Thyroid gland (tissue), 4 donors: Measurements from ENCODE around the gene FREY1. TPM values are rescaled to one million over a fixed set of nuclear protein-coding genes. Genes with fewer than 3 reads are reported as not detected.

Source experiments
- DNase-seq, 2 donors: peaks; one replicate each; pipeline ENCODE4 v3.0.0-alpha.2; 2019
- H3K27ac ChIP-seq, 3 donors: fragments of 200-600 bp; sonication (generic); 1 replicate in 2 of 3; 2 replicates in 1 of 3; pipeline ENCODE4 v1.5.1; 2016 to 2019; ENCODE audit warnings: mild to moderate bottlenecking in 1 of 3, moderate library complexity in 1 of 3
- H3K27me3 ChIP-seq: fragments of 200-600 bp; sonication (generic); one replicate; pipeline ENCODE4 v1.5.1; 2019
- H3K36me3 ChIP-seq, 2 donors: fragments of 200-600 bp; sonication (generic); one replicate each; pipeline ENCODE4 v1.5.1; 2016 to 2019
- H3K4me1 ChIP-seq, 2 donors: fragments of 200-600 bp; sonication (generic); one replicate each; pipeline ENCODE4 v1.5.1; 2017 to 2019
- H3K4me3 ChIP-seq, 3 donors: fragments of 200-600 bp; sonication (generic); replicated peaks in 1 of 3; 1 replicate in 2 of 3; 2 replicates in 1 of 3; pipeline ENCODE4 v1.5.1; 2016; ENCODE audit warnings: mild to moderate bottlenecking in 1 of 3
- H3K9me3 ChIP-seq: fragments of 200-600 bp; sonication (generic); one replicate; pipeline ENCODE4 v1.5.1; 2017
- POLR2A ChIP-seq, 2 donors: fragments of 450-650 bp; IDR thresholded peaks; one replicate each; pipeline ENCODE4 v1.6.1; 2017; ENCODE audit warnings: antibody characterized with exemption in 2 of 2, mild to moderate bottlenecking in 2 of 2, moderate library complexity in 1 of 2
- WGBS, 2 donors: methylation state at CpG; one replicate each; pipeline ENCODE4 v1.1.5; 2017; 5-methylcytosine and 5-hydroxymethylcytosine counted together
- intact Hi-C: fragments of 100-400 bp; cut with DNase I; formaldehyde crosslinking; loops from one replicate; pipeline ENCODE4 v1.15.1; 2023
- total RNA-seq, 4 donors: library from RNA; depleted of rRNA; stranded (reverse); fragments of >200 nt; gene quantifications; one replicate each; pipeline ENCODE4 v1.2.3, GENCODE V29; 2016
- TF ChIP-seq, protein P1 (sequence below), 6 experiments: fragments of 200-600 bp in 3 of 6; fragments of 450-650 bp in 3 of 6; sonication (generic) in 3 of 6; IDR thresholded peaks; one replicate each; pipeline ENCODE4 v1.5.1; 2016 to 2019; ENCODE audit warnings: antibody characterized with exemption in 6 of 6, mild to moderate bottlenecking in 2 of 6, inconsistent platforms in 1 of 6, moderate library complexity in 1 of 6

Gene FREY1
- total RNA-seq, 4 donors from 2014 or later: 1.8 to 2.6 TPM; not detected in 2

DNA sequence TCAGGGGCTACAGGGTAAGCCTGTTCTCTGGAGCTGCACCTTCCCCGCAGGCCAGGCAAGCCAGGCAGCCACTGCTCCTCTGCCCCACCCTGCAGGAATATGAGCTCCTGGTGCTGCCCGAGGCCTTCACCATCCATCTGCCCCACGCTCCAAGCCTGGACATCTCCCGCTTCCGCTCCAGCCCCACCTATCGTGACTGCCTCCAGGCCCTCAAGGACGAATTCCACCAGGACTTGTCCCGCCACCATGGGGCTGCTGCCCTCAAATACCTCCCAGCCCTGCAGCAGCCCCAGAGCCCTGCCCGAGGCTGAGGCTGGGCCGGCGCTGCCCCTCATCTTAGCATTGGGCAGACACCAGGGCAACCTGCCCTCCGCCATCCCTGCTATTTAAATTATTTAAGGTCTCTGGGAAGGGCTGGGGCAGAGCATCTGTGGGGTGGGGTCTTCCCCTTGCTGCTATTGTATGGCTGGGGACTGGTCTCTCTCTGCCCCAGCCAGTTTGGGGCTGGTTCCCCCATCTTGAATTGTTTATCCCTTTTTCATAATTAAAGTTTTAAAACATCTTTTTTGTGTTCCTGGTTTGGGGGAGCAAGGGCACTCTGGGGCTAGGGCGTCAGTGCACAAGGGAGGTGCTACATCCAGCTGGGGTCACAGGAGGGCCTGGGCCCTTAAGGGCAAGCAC, 21.6 kb upstream of the FREY1 start:
- Histone ChIP-seq H3K36me3 (peaks cover 7 to 9% of the 10 kb centered on the region in 2 donors), H3K4me1 (peaks cover 6 to 15% of the 10 kb centered on the region in 2 donors), H3K9me3 (no peaks in the 10 kb centered on the region), H3K27me3 (no peaks in the 10 kb centered on the region), H3K4me3 (no peak overlapping the region), H3K27ac (no peak overlapping the region)
- intact Hi-C loops: no loop called here
- no peak for TF ChIP-seq POLR2A (IDR thresholded peaks at IDR 0.05)
- TF ChIP-seq, protein P1, sequence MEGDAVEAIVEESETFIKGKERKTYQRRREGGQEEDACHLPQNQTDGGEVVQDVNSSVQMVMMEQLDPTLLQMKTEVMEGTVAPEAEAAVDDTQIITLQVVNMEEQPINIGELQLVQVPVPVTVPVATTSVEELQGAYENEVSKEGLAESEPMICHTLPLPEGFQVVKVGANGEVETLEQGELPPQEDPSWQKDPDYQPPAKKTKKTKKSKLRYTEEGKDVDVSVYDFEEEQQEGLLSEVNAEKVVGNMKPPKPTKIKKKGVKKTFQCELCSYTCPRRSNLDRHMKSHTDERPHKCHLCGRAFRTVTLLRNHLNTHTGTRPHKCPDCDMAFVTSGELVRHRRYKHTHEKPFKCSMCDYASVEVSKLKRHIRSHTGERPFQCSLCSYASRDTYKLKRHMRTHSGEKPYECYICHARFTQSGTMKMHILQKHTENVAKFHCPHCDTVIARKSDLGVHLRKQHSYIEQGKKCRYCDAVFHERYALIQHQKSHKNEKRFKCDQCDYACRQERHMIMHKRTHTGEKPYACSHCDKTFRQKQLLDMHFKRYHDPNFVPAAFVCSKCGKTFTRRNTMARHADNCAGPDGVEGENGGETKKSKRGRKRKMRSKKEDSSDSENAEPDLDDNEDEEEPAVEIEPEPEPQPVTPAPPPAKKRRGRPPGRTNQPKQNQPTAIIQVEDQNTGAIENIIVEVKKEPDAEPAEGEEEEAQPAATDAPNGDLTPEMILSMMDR (IDR thresholded peaks at IDR 0.05): no peak
- no peak for DNase-seq
- 91 to 94% methylated on average over 9 to 11 of the region's 13 CpGs for WGBS, 2 donors

DNA sequence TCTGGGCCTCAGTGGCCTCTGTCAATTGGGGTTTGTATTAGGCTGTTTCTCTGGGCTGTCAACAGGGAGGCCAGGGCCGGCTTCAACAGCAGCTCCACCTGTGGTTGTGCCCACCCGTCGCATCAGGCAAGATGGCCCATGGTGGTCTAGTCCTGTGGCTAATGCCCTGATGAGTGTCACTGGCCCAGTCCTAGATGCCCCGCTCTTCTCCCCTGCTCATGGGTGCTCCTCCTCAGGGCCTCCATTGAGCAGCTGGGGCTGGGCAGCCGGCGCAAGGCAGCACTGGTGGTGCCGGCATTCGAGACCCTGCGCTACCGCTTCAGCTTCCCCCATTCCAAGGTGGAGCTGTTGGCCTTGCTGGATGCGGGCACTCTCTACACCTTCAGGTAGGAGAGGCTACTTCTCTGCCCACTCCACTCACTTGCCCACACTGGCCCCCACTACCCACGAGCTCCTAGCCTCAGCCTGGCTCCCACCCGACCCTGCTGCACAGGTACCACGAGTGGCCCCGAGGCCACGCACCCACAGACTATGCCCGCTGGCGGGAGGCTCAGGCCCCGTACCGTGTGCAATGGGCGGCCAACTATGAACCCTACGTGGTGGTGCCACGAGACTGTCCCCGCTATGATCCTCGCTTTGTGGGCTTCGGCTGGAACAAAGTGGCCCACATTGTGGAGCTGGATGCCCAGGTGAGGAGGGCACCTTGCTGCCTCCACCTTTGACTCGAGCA, 20.8 kb upstream of the FREY1 start:
- WGBS, 2 donors: 91 to 96% methylated on average over 23 to 26 of the region's 27 CpGs
- DNase-seq: no peak
- peaks cover 10 to 22% of the 10 kb centered on the region in 2 donors for H3K4me1 ChIP-seq
- peaks cover 0 to under 1% of the 10 kb centered on the region in 2 donors for H3K36me3 ChIP-seq
- intact Hi-C loops: no loop called here
- TF ChIP-seq, protein P1 (IDR thresholded peaks at IDR 0.05): no peak
- TF ChIP-seq POLR2A (IDR thresholded peaks at IDR 0.05): no peak
- H3K4me3 ChIP-seq: no peak overlapping the region
- H3K27me3 ChIP-seq: no peaks in the 10 kb centered on the region
- no peak overlapping the region for H3K27ac ChIP-seq
- H3K9me3 ChIP-seq: no peaks in the 10 kb centered on the region

DNA sequence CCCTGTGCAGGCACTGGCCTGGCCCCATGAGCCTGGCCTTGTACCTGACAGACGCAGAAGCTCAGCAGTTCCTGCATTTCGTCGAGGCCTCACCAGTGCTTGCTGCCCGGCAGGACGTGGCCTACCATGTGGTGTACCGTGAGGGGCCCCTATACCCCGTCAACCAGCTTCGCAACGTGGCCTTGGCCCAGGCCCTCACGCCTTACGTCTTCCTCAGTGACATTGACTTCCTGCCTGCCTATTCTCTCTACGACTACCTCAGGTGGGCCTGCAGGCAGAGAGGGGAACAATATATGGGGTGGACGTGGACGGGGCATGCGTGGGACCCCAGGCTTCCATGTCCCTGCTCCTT, 20.2 kb upstream of the FREY1 start:
- no peaks in the 10 kb centered on the region for H3K9me3 ChIP-seq
- WGBS, 2 donors: 88 to 89% methylated on average over 8 to 15 of the region's 15 CpGs
- H3K27me3 ChIP-seq: no peaks in the 10 kb centered on the region
- H3K4me3 ChIP-seq: no peak overlapping the region
- no peaks in the 10 kb centered on the region for H3K36me3 ChIP-seq
- intact Hi-C loops: no loop called here
- TF ChIP-seq, protein P1 (IDR thresholded peaks at IDR 0.05): no peak
- no peak for TF ChIP-seq POLR2A (IDR thresholded peaks at IDR 0.05)
- DNase-seq: no peak
- peaks cover 10 to 27% of the 10 kb centered on the region in 2 donors for H3K4me1 ChIP-seq
- no peak overlapping the region for H3K27ac ChIP-seq

DNA sequence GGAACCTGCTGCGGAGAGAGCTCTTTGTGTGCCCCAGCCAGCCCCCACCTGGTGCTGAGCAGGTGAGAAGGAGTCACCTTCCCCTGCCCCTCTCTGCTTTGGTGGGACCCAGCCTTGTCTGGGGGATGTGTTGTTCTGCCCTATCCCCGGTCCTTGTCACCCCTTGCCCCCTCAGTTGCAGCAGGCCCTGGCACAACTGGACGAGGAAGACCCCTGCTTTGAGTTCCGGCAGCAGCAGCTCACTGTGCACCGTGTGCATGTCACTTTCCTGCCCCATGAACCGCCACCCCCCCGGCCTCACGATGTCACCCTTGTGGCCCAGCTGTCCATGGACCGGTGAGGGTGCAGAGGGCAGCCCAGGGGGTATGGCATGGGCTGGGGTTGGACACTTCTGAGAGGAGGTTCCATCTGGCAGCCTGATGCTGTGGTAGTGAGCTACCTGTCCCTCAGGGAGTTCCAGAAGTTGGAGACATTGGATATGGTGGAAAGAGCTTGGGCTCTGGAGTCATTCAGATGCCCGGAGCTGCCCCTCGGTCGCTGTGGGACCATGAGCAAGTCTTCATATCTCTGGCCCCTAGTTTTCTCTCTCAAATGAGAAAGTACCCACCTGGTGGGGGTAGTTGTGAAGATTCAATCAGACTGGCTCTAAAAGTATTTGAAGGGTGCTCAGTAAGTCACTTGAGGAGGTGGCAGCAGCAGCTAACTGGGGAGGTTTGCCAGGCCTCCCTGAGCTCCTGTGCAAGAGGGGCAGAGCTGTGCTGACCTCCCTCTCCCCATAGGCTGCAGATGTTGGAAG, 19.7 kb upstream of the FREY1 start:
- no peak for DNase-seq
- TF ChIP-seq, protein P1 (IDR thresholded peaks at IDR 0.05): no peak
- TF ChIP-seq POLR2A (IDR thresholded peaks at IDR 0.05): no peak
- no peak overlapping the region for H3K27ac ChIP-seq
- intact Hi-C loops: no loop called here
- H3K36me3 ChIP-seq: no peaks in the 10 kb centered on the region
- no peak overlapping the region for H3K4me3 ChIP-seq
- 91 to 94% methylated on average over 5 to 12 of the region's 12 CpGs for WGBS, 2 donors
- H3K4me1 ChIP-seq: peaks cover 13 to 33% of the 10 kb centered on the region in 2 donors
- H3K27me3 ChIP-seq: no peaks in the 10 kb centered on the region
- no peaks in the 10 kb centered on the region for H3K9me3 ChIP-seq
